SJSA1 (cell line): Measurements from ENCODE around the gene ELL. TPM values are rescaled to one million over a fixed set of nuclear protein-coding genes. Genes with fewer than 3 reads are reported as not detected.
A peak's percentile ranks its signal among the peaks of the same experiment; 100 is the strongest.

Experiments
- DNase-seq, 2 experiments: peaks; one replicate each; pipeline ENCODE4 v3.0.0-alpha.2; 2015 to 2020; ENCODE audit warnings: low spot score in 2 of 2, low read depth in 1 of 2
- H3K27ac ChIP-seq: fragments of 250-450 bp; sonication (Bioruptor Pico); 2 replicates; pipeline ENCODE4 v1.5.1; 2020; ENCODE audit warnings: mild to moderate bottlenecking, moderate library complexity
- H3K27me3 ChIP-seq: fragments of 250-450 bp; sonication (Bioruptor Pico); replicated peaks from 2 replicates; pipeline ENCODE4 v1.5.1; 2020; ENCODE audit warnings: mild to moderate bottlenecking, moderate library complexity
- H3K36me3 ChIP-seq: fragments of 250-450 bp; sonication (Bioruptor Pico); 2 replicates; pipeline ENCODE4 v1.5.1; 2020; ENCODE audit warnings: mild to moderate bottlenecking
- H3K4me1 ChIP-seq: fragments of 250-450 bp; sonication (Bioruptor Pico); replicated peaks from 2 replicates; pipeline ENCODE4 v1.6.1; 2021; ENCODE audit warnings: mild to moderate bottlenecking
- H3K4me3 ChIP-seq: fragments of 250-450 bp; sonication (Bioruptor Pico); 2 replicates; pipeline ENCODE4 v1.5.1; 2020; ENCODE audit warnings: mild to moderate bottlenecking
- H3K9me3 ChIP-seq: fragments of 250-450 bp; sonication (Bioruptor Pico); replicated peaks from 2 replicates; pipeline ENCODE4 v1.5.1; 2020; ENCODE audit warnings: mild to moderate bottlenecking
- total RNA-seq: library from RNA; depleted of rRNA; stranded (reverse); fragments of >200 nt; shearing (Covaris generic); gene quantifications from 2 replicates; pipeline ENCODE4 v1.2.3, GENCODE V29; 2014

Gene ELL
- total RNA-seq, 1 experiment from 2014 or later: 14.8 TPM

GRCh38 chr19:18483119-18483890 is 38.6 kb downstream of the ELL start:
- Histone ChIP-seq H3K27ac (no peak overlapping the region), H3K27me3 (no peaks in the 10 kb centered on the region), H3K4me3 (no peak overlapping the region), H3K36me3 (peaks cover 8% of the 10 kb centered on the region; the same call in 1 of the 2 replicates), H3K9me3 (no peaks in the 10 kb centered on the region), H3K4me1 (peaks cover 58% of the 10 kb centered on the region)
- DNase-seq: no peak

- Histone ChIP-seq H3K9me3 (no peaks in the 10 kb centered on the region), H3K27ac (no peak overlapping the region), H3K4me3 (no peak overlapping the region), H3K4me1 (peaks cover 47% of the 10 kb centered on the region), H3K36me3 (peaks cover 8% of the 10 kb centered on the region; the same call in 1 of the 2 replicates), H3K27me3 (no peaks in the 10 kb centered on the region)
- DNase-seq: no peak
These were observed 40.2 kb downstream of the ELL start for GRCh38 chr19:18481505-18482222.

- H3K9me3 ChIP-seq: no peaks in the 10 kb centered on the region
- H3K4me1 ChIP-seq: peaks cover 38% of the 10 kb centered on the region
- H3K27ac ChIP-seq: peak overlapping the region; percentile 52
- H3K4me3 ChIP-seq: no peak overlapping the region
- peaks cover 2% of the 10 kb centered on the region; the same call in 1 of the 2 replicates for H3K36me3 ChIP-seq
- DNase-seq: peak; percentile 79 to 81
- H3K27me3 ChIP-seq: no peaks in the 10 kb centered on the region
These were observed 41.7 kb downstream of the ELL start for GRCh38 chr19:18480006-18480691.

- peaks cover 38% of the 10 kb centered on the region for H3K4me1 ChIP-seq
- H3K4me3 ChIP-seq: no peak overlapping the region
- peak overlapping the region; percentile 75 for H3K27ac ChIP-seq
- no peaks in the 10 kb centered on the region for H3K9me3 ChIP-seq
- no peaks in the 10 kb centered on the region for H3K27me3 ChIP-seq
- peaks cover 6% of the 10 kb centered on the region for H3K36me3 ChIP-seq
- peak; percentile 61 to 80 for DNase-seq
These were observed 43.1 kb downstream of the ELL start for GRCh38 chr19:18478545-18479311.

- H3K36me3 ChIP-seq: peaks cover 6% of the 10 kb centered on the region
- H3K27me3 ChIP-seq: no peaks in the 10 kb centered on the region
- H3K27ac ChIP-seq: no peak overlapping the region; the same call in 1 of the 2 replicates
- DNase-seq: no peak
- peaks cover 41% of the 10 kb centered on the region for H3K4me1 ChIP-seq
- H3K9me3 ChIP-seq: no peaks in the 10 kb centered on the region
- no peak overlapping the region for H3K4me3 ChIP-seq
These were observed 43.9 kb downstream of the ELL start for GRCh38 chr19:18477974-18478373.

- no peak overlapping the region for H3K27ac ChIP-seq
- DNase-seq: no peak
- no peak overlapping the region for H3K4me3 ChIP-seq
- H3K4me1 ChIP-seq: peaks cover 41% of the 10 kb centered on the region
- H3K9me3 ChIP-seq: no peaks in the 10 kb centered on the region
- H3K27me3 ChIP-seq: no peaks in the 10 kb centered on the region
- peaks cover 9% of the 10 kb centered on the region for H3K36me3 ChIP-seq
These were observed 44.7 kb downstream of the ELL start for GRCh38 chr19:18477042-18477779.

GRCh38 chr19:18476507-18477041 is 45.3 kb downstream of the ELL start:
- no peaks in the 10 kb centered on the region for H3K27me3 ChIP-seq
- H3K9me3 ChIP-seq: no peaks in the 10 kb centered on the region
- no peak overlapping the region for H3K4me3 ChIP-seq
- H3K27ac ChIP-seq: no peak overlapping the region
- peaks cover 13% of the 10 kb centered on the region for H3K36me3 ChIP-seq
- H3K4me1 ChIP-seq: peaks cover 39% of the 10 kb centered on the region
- no peak for DNase-seq

- H3K4me1 ChIP-seq: peaks cover 32% of the 10 kb centered on the region
- H3K27me3 ChIP-seq: no peaks in the 10 kb centered on the region
- H3K4me3 ChIP-seq: no peak overlapping the region
- H3K36me3 ChIP-seq: peaks cover 14% of the 10 kb centered on the region
- no peaks in the 10 kb centered on the region for H3K9me3 ChIP-seq
- H3K27ac ChIP-seq: no peak overlapping the region
- DNase-seq: no peak
These were observed 46.0 kb downstream of the ELL start for GRCh38 chr19:18475762-18476331.

GRCh38 chr19:18475004-18475453 is 46.8 kb downstream of the ELL start:
- H3K4me1 ChIP-seq: peaks cover 23% of the 10 kb centered on the region
- peaks cover 23% of the 10 kb centered on the region for H3K36me3 ChIP-seq
- no peaks in the 10 kb centered on the region for H3K27me3 ChIP-seq
- no peak overlapping the region for H3K27ac ChIP-seq
- H3K4me3 ChIP-seq: no peak overlapping the region
- H3K9me3 ChIP-seq: no peaks in the 10 kb centered on the region
- no peak for DNase-seq

- Histone ChIP-seq H3K27me3 (no peaks in the 10 kb centered on the region), H3K4me1 (peaks cover 17% of the 10 kb centered on the region), H3K36me3 (peaks cover 29% of the 10 kb centered on the region), H3K27ac (no peak overlapping the region), H3K9me3 (no peaks in the 10 kb centered on the region), H3K4me3 (no peak overlapping the region)
- no peak for DNase-seq
These were observed 47.4 kb downstream of the ELL start for GRCh38 chr19:18474366-18474887.

- DNase-seq: no peak
- no peak overlapping the region for H3K27ac ChIP-seq
- no peaks in the 10 kb centered on the region for H3K9me3 ChIP-seq
- no peak overlapping the region for H3K4me3 ChIP-seq
- no peaks in the 10 kb centered on the region for H3K27me3 ChIP-seq
- peaks cover 35% of the 10 kb centered on the region for H3K36me3 ChIP-seq
- peaks cover 10% of the 10 kb centered on the region for H3K4me1 ChIP-seq
These were observed 48.2 kb downstream of the ELL start for GRCh38 chr19:18473706-18474087.

- peaks cover 33% of the 10 kb centered on the region for H3K36me3 ChIP-seq
- H3K27me3 ChIP-seq: no peaks in the 10 kb centered on the region
- H3K4me3 ChIP-seq: no peak overlapping the region
- H3K9me3 ChIP-seq: no peaks in the 10 kb centered on the region
- no peak overlapping the region for H3K27ac ChIP-seq
- H3K4me1 ChIP-seq: peaks cover 5% of the 10 kb centered on the region
- no peak for DNase-seq
These were observed 48.7 kb downstream of the ELL start for GRCh38 chr19:18473003-18473705.
